Upper lobe of right lung (tissue), 1 donor: ENCODE data around the gene RHOU. TPM values are rescaled to one million over a fixed set of nuclear protein-coding genes. Genes with fewer than 3 reads are reported as not detected.

Experiments
- ATAC-seq: fragments of 200-7000 bp; cut with Tn5 transposase; one replicate; pipeline ENCODE4 v1.9.1; 2020; ENCODE audit warnings: mild to moderate bottlenecking, moderate library complexity
- DNase-seq: peaks from one replicate; pipeline ENCODE4 v3.0.0-alpha.2; 2020
- H3K27ac ChIP-seq: fragments of 200-600 bp; one replicate; pipeline ENCODE4 v1.8.0; 2022
- H3K27me3 ChIP-seq: fragments of 200-600 bp; one replicate; pipeline ENCODE4 v1.8.0; 2022; ENCODE audit warnings: mild to moderate bottlenecking
- H3K36me3 ChIP-seq: fragments of 200-600 bp; one replicate; pipeline ENCODE4 v1.8.0; 2022
- H3K4me1 ChIP-seq: fragments of 200-600 bp; one replicate; pipeline ENCODE4 v1.8.0; 2022
- H3K4me3 ChIP-seq: fragments of 200-600 bp; one replicate; pipeline ENCODE4 v1.8.0; 2022; ENCODE audit warnings: mild to moderate bottlenecking
- H3K9me3 ChIP-seq: fragments of 200-600 bp; one replicate; pipeline ENCODE4 v1.8.0; 2022
- CTCF ChIP-seq: fragments of 200-600 bp; IDR thresholded peaks from one replicate; pipeline ENCODE4 v1.8.0; 2022; ENCODE audit warnings: antibody characterized with exemption
- intact Hi-C: fragments of 100-400 bp; cut with DNase I; formaldehyde crosslinking; loops from one replicate; pipeline ENCODE4 v1.11.0; 2022
- total RNA-seq: library from RNA; stranded (reverse); fragmentation: NEBNext Ultra II Directional; extraction: Animal tissue kit (Norgen Biotek cat#: 25700); gene quantifications from one replicate; pipeline ENCODE4 v1.2.1, GENCODE V29; 2021
- donor health status: DM: no; HTN: yes; CAD: no; lungs with severe emphysema.

Gene RHOU
- total RNA-seq, 1 donor from 2014 or later, result 21.0 TPM

GRCh38 chr1:228781809-228782661 lies 46.8 kb downstream of the RHOU start:
- no peak for DNase-seq
- Histone ChIP-seq H3K4me3 (no peak overlapping the region), H3K4me1 (peaks cover 6% of the 10 kb centered on the region), H3K36me3 (no peaks in the 10 kb centered on the region), H3K27ac (no peak overlapping the region), H3K9me3 (no peaks in the 10 kb centered on the region), H3K27me3 (no peaks in the 10 kb centered on the region)
- intact Hi-C loops, result no loop called here
- ATAC-seq, result no peak
- no peak for TF ChIP-seq CTCF

GRCh38 chr1:228782662-228783417 lies 47.6 kb downstream of the RHOU start:
- DNase-seq (no peak), ATAC-seq (peak; percentile 48)
- no peaks in the 10 kb centered on the region for H3K36me3 ChIP-seq
- H3K9me3 ChIP-seq, result no peaks in the 10 kb centered on the region
- no peaks in the 10 kb centered on the region for H3K27me3 ChIP-seq
- H3K27ac ChIP-seq, result no peak overlapping the region
- no peak for TF ChIP-seq CTCF
- intact Hi-C loops, result no loop called here
- no peak overlapping the region for H3K4me3 ChIP-seq
- peaks cover 6% of the 10 kb centered on the region for H3K4me1 ChIP-seq

GRCh38 chr1:228783418-228784040 lies 48.2 kb downstream of the RHOU start:
- H3K27me3 ChIP-seq, result no peaks in the 10 kb centered on the region
- no peak for DNase-seq
- H3K4me3 ChIP-seq, result no peak overlapping the region
- no peak overlapping the region for H3K27ac ChIP-seq
- ATAC-seq, result no peak
- H3K36me3 ChIP-seq, result no peaks in the 10 kb centered on the region
- peaks cover 6% of the 10 kb centered on the region for H3K4me1 ChIP-seq
- no peaks in the 10 kb centered on the region for H3K9me3 ChIP-seq
- no peak for TF ChIP-seq CTCF
- intact Hi-C loops, result no loop called here

GRCh38 chr1:228784181-228784580 lies 48.9 kb downstream of the RHOU start:
- Histone ChIP-seq H3K27me3 (no peaks in the 10 kb centered on the region), H3K27ac (no peak overlapping the region), H3K4me1 (peaks cover 6% of the 10 kb centered on the region), H3K9me3 (no peaks in the 10 kb centered on the region), H3K36me3 (no peaks in the 10 kb centered on the region), H3K4me3 (no peak overlapping the region)
- no peak for ATAC-seq
- DNase-seq, result no peak
- intact Hi-C loops, result no loop called here
- no peak for TF ChIP-seq CTCF

- intact Hi-C loops, result no loop called here
- Histone ChIP-seq H3K9me3 (no peaks in the 10 kb centered on the region), H3K4me3 (no peak overlapping the region), H3K36me3 (no peaks in the 10 kb centered on the region), H3K4me1 (peaks cover 6% of the 10 kb centered on the region), H3K27me3 (no peaks in the 10 kb centered on the region), H3K27ac (no peak overlapping the region)
- DNase-seq (no peak), ATAC-seq (no peak)
- no peak for TF ChIP-seq CTCF
Measured at GRCh38 chr1:228785366-228786330, 50.4 kb downstream of the RHOU start.
